Esophagus muscularis mucosa (tissue), 4 donors: Measurements from ENCODE around the gene PTPRE.

ENCODE experiments used
- CTCF ChIP-seq, 3 experiments: fragments of 200-600 bp in 2 of 3; fragments of 450-650 bp in 1 of 3; sonication (generic) in 2 of 3; IDR thresholded peaks; one replicate each; pipeline ENCODE4 v1.5.1; 2017 to 2019; ENCODE audit warnings: antibody characterized with exemption in 3 of 3, mild to moderate bottlenecking in 2 of 3, moderate library complexity in 1 of 3
- EP300 ChIP-seq: sonication (generic); formaldehyde crosslinking; IDR thresholded peaks from one replicate; pipeline ENCODE4 v1.6.1; 2017; ENCODE audit warnings: antibody characterized with exemption
- POLR2A ChIP-seq: fragments of 450-650 bp; IDR thresholded peaks from one replicate; pipeline ENCODE4 v1.6.1; 2017; ENCODE audit warnings: antibody characterized with exemption, moderate library complexity, mild to moderate bottlenecking, low read depth
- POLR2AphosphoS5 ChIP-seq, 2 donors: sonication (generic); formaldehyde crosslinking; IDR thresholded peaks; one replicate each; pipeline ENCODE4 v1.6.1; 2017; ENCODE audit warnings: antibody characterized with exemption in 2 of 2

DNA sequence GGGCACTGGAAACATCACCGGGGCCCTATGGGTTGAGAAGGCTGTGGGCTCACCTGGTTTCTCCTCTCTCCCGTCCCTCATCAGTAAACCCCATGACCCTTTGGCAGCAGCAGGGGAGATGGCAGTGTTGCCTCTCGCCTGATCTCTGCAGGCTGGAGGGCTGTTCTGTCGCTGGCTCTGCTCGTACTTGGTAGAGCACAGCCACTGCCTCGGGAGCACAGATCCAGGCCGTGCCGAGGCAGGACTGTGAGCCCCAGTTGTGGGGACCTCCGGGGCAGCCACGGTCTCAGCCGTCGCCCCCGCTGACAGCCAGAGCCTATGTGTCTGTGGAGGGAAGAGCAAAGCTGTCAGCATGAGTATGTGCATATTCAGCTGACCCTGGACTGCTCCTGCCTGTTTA, 94.9 kb downstream of the PTPRE start:
- TF ChIP-seq CTCF (IDR thresholded peaks at IDR 0.05): no peak
- no peak for TF ChIP-seq POLR2A
- no peak for TF ChIP-seq EP300
- TF ChIP-seq POLR2AphosphoS5 (IDR thresholded peaks at IDR 0.05): no peak
